A549 (cell line): Measurements from ENCODE around the gene RMRP.
A peak's percentile ranks its signal among the peaks of the same experiment; 100 is the strongest.

Source experiments
- BHLHE40 ChIP-seq: IDR thresholded peaks from 2 replicates; pipeline ENCODE4 v1.6.1; 2012; ENCODE audit warnings: low read depth, low read length, inconsistent platforms
- CBX8 ChIP-seq: fragments of 200-600 bp; sonication (generic); IDR thresholded peaks from 2 replicates; pipeline ENCODE4 v1.6.1; 2016
- HOXA7 ChIP-seq: fragments of 250-450 bp; sonication (Bioruptor Pico); IDR thresholded peaks from 2 replicates; pipeline ENCODE4 v1.5.0; 2020; ENCODE audit warnings: mild to moderate bottlenecking, moderate library complexity
- HOXB5 ChIP-seq: fragments of 250-450 bp; sonication (Bioruptor Pico); IDR thresholded peaks from 2 replicates; pipeline ENCODE4 v1.5.0; 2020; ENCODE audit warnings: mild to moderate bottlenecking, moderate library complexity
- MYC ChIP-seq: IDR thresholded peaks from 2 replicates; pipeline ENCODE4 v1.6.1; 2012; ENCODE audit warnings: mild to moderate bottlenecking, inconsistent platforms, low read length, improper control_type of control experiment, borderline replicate concordance
- POLR2A ChIP-seq: IDR thresholded peaks from 2 replicates; pipeline ENCODE4 v1.6.1; 2012; ENCODE audit warnings: mild to moderate bottlenecking, low read length
- ZSCAN20 ChIP-seq: fragments of 250-450 bp; sonication (Bioruptor Pico); IDR thresholded peaks from 2 replicates; pipeline ENCODE4 v1.8.0; 2022; ENCODE audit warnings: mild to moderate bottlenecking, moderate library complexity
- TF ChIP-seq, protein P1 (sequence below): fragments of >200 bp; sonication (Bioruptor Twin); formaldehyde crosslinking; IDR thresholded peaks from 3 replicates; pipeline ENCODE4 v1.5.1; 2016

DNA sequence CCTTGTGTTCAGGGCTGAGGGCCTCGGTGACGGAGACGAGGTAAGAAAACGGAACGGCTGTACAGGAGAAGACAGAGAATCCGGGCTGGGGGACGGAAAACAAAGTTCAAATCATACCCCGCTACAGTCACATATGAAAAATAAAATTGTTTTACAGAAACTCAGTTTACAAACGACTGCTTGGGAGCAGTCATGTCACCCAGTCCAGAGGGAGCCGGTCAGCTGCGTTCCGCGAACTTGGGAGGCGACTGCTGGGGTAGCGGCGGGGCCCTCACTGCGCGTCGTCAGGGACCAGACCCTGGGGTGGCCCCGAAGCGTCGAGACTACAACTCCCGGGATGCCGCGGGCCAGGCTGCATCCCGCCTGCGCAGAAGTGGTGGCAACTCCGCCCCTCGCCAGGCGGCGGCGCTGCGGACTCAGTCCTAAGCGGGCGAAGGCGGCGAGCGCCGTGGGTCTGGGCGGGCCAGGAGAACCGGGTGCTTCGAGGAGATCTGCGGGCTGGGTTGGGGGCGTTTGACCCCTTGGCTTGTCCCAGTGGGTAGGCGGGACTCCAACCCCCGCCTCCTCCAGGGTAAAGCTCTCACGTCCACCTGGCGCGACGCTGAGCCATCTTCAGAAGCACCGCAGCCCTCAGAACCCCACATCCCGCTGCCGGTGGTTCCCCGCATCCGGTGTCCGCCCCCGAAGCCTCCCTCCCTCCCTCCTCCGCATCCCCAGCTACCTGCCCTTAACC, 11.1 kb downstream of the RMRP start:
- TF ChIP-seq HOXB5 (CRISPR knock-in tag) (no peak), CBX8 (no peak), HOXA7 (CRISPR knock-in tag) (no peak), POLR2A (peak; percentile 66), ZSCAN20 (CRISPR knock-in tag) (no peak), MYC (no peak; the same call in 1 of the 2 replicates), BHLHE40 (no peak)
- TF ChIP-seq, protein P1, sequence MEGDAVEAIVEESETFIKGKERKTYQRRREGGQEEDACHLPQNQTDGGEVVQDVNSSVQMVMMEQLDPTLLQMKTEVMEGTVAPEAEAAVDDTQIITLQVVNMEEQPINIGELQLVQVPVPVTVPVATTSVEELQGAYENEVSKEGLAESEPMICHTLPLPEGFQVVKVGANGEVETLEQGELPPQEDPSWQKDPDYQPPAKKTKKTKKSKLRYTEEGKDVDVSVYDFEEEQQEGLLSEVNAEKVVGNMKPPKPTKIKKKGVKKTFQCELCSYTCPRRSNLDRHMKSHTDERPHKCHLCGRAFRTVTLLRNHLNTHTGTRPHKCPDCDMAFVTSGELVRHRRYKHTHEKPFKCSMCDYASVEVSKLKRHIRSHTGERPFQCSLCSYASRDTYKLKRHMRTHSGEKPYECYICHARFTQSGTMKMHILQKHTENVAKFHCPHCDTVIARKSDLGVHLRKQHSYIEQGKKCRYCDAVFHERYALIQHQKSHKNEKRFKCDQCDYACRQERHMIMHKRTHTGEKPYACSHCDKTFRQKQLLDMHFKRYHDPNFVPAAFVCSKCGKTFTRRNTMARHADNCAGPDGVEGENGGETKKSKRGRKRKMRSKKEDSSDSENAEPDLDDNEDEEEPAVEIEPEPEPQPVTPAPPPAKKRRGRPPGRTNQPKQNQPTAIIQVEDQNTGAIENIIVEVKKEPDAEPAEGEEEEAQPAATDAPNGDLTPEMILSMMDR, result peak; percentile 87
